ENCODE results near the gene AARS1.

DNA sequence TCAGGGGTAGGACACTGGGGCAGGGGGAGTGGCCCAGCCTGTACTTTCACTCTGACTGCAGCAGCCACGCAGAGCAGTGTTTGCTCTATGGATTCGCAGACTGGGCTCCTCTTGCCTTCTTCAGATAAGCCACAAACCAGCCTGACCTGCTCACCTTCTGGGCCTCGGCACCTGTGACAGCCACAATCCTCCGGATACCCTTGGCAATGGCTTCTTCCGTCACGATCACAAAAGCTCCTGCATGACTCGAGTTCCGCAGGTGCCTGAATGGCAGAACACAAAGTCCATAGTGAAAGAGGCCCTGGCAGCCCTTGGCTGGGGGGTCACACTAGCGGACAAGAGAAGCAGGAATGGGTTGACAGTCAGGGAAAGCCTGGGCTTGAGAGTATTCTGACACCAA, 33.7 kb downstream of the AARS1 start:
- TF ChIP-seq, protein P1, sequence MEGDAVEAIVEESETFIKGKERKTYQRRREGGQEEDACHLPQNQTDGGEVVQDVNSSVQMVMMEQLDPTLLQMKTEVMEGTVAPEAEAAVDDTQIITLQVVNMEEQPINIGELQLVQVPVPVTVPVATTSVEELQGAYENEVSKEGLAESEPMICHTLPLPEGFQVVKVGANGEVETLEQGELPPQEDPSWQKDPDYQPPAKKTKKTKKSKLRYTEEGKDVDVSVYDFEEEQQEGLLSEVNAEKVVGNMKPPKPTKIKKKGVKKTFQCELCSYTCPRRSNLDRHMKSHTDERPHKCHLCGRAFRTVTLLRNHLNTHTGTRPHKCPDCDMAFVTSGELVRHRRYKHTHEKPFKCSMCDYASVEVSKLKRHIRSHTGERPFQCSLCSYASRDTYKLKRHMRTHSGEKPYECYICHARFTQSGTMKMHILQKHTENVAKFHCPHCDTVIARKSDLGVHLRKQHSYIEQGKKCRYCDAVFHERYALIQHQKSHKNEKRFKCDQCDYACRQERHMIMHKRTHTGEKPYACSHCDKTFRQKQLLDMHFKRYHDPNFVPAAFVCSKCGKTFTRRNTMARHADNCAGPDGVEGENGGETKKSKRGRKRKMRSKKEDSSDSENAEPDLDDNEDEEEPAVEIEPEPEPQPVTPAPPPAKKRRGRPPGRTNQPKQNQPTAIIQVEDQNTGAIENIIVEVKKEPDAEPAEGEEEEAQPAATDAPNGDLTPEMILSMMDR (conservative IDR thresholded peaks at IDR 0.05): no peak
- TF ChIP-seq EZH2 (IDR thresholded peaks at IDR 0.05; ENCODE audit: low read depth): no peak
